HCT116 (cell line): ENCODE measurements around the gene CD1E. TPM values are rescaled to one million over a fixed set of nuclear protein-coding genes. Genes with fewer than 3 reads are reported as not detected.

ENCODE experiments used
- ATAC-seq: fragments of 200-7000 bp; cut with Tn5 transposase; 2 replicates; pipeline ENCODE4 v1.9.1; 2020; ENCODE audit warnings: mild to moderate bottlenecking, moderate library complexity
- BruUV-seq: library from RNA; stranded (reverse); fragments of 400-500 nt; replicated peaks from 2 replicates; lab custom pipeline; 2021; lab: Mats Ljungman, UMichigan
- CTCF ChIA-PET: fragments of 300-600 bp; sonication (Branson Sonifier 250); formaldehyde crosslinking; loops from one replicate; lab custom pipeline; 2021; ENCODE audit warnings: antibody characterized with exemption; lab: Charles Lee
- POLR2A ChIA-PET: fragments of 300-600, 350-600 bp; sonication (Branson Sonifier 250); formaldehyde crosslinking; loops from one replicate; lab custom pipeline; 2021; ENCODE audit warnings: antibody characterized with exemption; lab: Charles Lee
- RAD21 ChIA-PET, 2 experiments: fragments of 300-600 bp; sonication (Branson Sonifier 250); formaldehyde crosslinking; loops; one replicate each; lab custom pipeline; 2023; ENCODE audit warnings: low total read pairs in 2 of 2; ENCODE audit not compliant: uncharacterized antibody in 2 of 2, unreplicated experiment in 2 of 2, low non-redundant PET in 1 of 2; lab: Charles Lee
- DNase-seq: peaks from one replicate; pipeline ENCODE4 v3.0.0-alpha.2; 2010; ENCODE audit warnings: low read depth, low spot score
- H2AFZ ChIP-seq: fragments of 200-600 bp; shearing (Covaris generic), sonication (generic); 2 replicates; pipeline ENCODE4 v1.6.1; 2017; ENCODE audit warnings: low read depth, mixed run types, mixed read lengths, antibody characterized with exemption, low read length; ENCODE audit not compliant: poor library complexity, severe bottlenecking
- H3K27ac ChIP-seq: 2 replicates; pipeline ENCODE4 v1.5.1; 2012; ENCODE audit warnings: low read depth, low read length
- H3K27me3 ChIP-seq: fragments of 200-600 bp; sonication (generic); 2 replicates; pipeline ENCODE4 v1.6.1; 2016; ENCODE audit warnings: mixed run types, low read length, mixed read lengths; ENCODE audit not compliant: insufficient read depth
- H3K36me3 ChIP-seq, 2 experiments: fragments of 200-500 bp in 1 of 2; fragments of 200-600 bp in 1 of 2; sonication (Bioruptor generic) in 1 of 2; sonication (generic) in 1 of 2; 2 replicates each; pipeline versions ENCODE4 v1.5.1 to v1.6.1; 2014 to 2016; ENCODE audit warnings: low read length in 2 of 2, inconsistent platforms in 1 of 2, mixed read lengths in 1 of 2, mixed run types in 1 of 2; ENCODE audit not compliant: insufficient read depth in 2 of 2, control insufficient read depth in 1 of 2
- H3K4me1 ChIP-seq, 2 experiments: fragments of 200-600 bp in 1 of 2; sonication (generic) in 1 of 2; 2 replicates each; pipeline versions ENCODE4 v1.5.1 to v1.6.1; 2012 to 2017; ENCODE audit warnings: low read length in 2 of 2, inconsistent platforms in 1 of 2, mild to moderate bottlenecking in 1 of 2, mixed read lengths in 1 of 2, mixed run types in 1 of 2, moderate library complexity in 1 of 2; ENCODE audit not compliant: insufficient read depth in 2 of 2, control insufficient read depth in 1 of 2
- H3K4me2 ChIP-seq: fragments of 200-600 bp; sonication (generic); 2 replicates; pipeline ENCODE4 v1.6.1; 2017; ENCODE audit warnings: mixed run types, low read length, mixed read lengths
- H3K4me3 ChIP-seq, 2 experiments: fragments of 200-600 bp in 1 of 2; sonication (generic) in 1 of 2; replicated peaks in 1 of 2; 2 replicates each; pipeline ENCODE4 v1.5.1; 2011 to 2016; ENCODE audit warnings: low read length in 2 of 2, control low read depth in 1 of 2, low read depth in 1 of 2, mild to moderate bottlenecking in 1 of 2, mixed read lengths in 1 of 2, mixed run types in 1 of 2
- H3K79me2 ChIP-seq: fragments of 200-600 bp; sonication (generic); 2 replicates; pipeline ENCODE4 v1.6.1; 2017; ENCODE audit warnings: mild to moderate bottlenecking, mixed run types, low read length, moderate library complexity, mixed read lengths; ENCODE audit not compliant: insufficient read depth
- H3K9ac ChIP-seq: fragments of 200-600 bp; sonication (generic); 2 replicates; pipeline ENCODE4 v1.6.1; 2016; ENCODE audit warnings: low read length, mixed read lengths
- H3K9me2 ChIP-seq: fragments of 200-600 bp; sonication (generic), shearing (Covaris generic); 2 replicates; pipeline ENCODE4 v1.6.1; 2017; ENCODE audit warnings: mixed run types, mild to moderate bottlenecking, moderate library complexity; ENCODE audit not compliant: insufficient read depth
- H3K9me3 ChIP-seq, 2 experiments: fragments of 200-500 bp in 1 of 2; fragments of 200-600 bp in 1 of 2; sonication (Bioruptor generic) in 1 of 2; sonication (generic) in 1 of 2; 2 replicates each; pipeline ENCODE4 v1.6.1; 2014 to 2017; ENCODE audit warnings: low read length in 2 of 2, mixed read lengths in 2 of 2, inconsistent platforms in 1 of 2, low read depth in 1 of 2, mild to moderate bottlenecking in 1 of 2, mixed run types in 1 of 2, moderate library complexity in 1 of 2; ENCODE audit not compliant: control insufficient read depth in 1 of 2, insufficient read depth in 1 of 2
- H4K20me1 ChIP-seq: fragments of 200-600 bp; sonication (generic), shearing (Covaris generic); 2 replicates; pipeline ENCODE4 v1.6.1; 2017; ENCODE audit warnings: mixed run types, mild to moderate bottlenecking, moderate library complexity; ENCODE audit not compliant: insufficient read depth
- CTCF ChIP-seq, 3 experiments: fragments of 200-600 bp in 1 of 3; sonication (generic) in 1 of 3; IDR thresholded peaks in 2 of 3; conservative IDR thresholded peaks in 1 of 3; 2 replicates each; pipeline ENCODE4 v1.5.1; 2012 to 2017; ENCODE audit warnings: low read depth in 2 of 3, low read length in 2 of 3, antibody characterized with exemption in 1 of 3, borderline replicate concordance in 1 of 3, control low read depth in 1 of 3, mild to moderate bottlenecking in 1 of 3, mixed read lengths in 1 of 3, mixed run types in 1 of 3, moderate library complexity in 1 of 3; ENCODE audit not compliant: insufficient read depth in 1 of 3
- EGR1 ChIP-seq: IDR thresholded peaks from 2 replicates; pipeline ENCODE4 v1.6.1; 2012; ENCODE audit warnings: low read depth
- ELF1 ChIP-seq: IDR thresholded peaks from 2 replicates; pipeline ENCODE4 v1.6.1; 2012; ENCODE audit warnings: low read depth, borderline replicate concordance
- EZH2 ChIP-seq: fragments of 200-600 bp; sonication (generic); IDR thresholded peaks from 2 replicates; pipeline ENCODE4 v1.6.1; 2017; ENCODE audit warnings: antibody characterized with exemption, mixed run types
- MAX ChIP-seq: IDR thresholded peaks from 2 replicates; pipeline ENCODE4 v1.6.1; 2012
- POLR2AphosphoS5 ChIP-seq: IDR thresholded peaks from 2 replicates; pipeline ENCODE4 v1.6.1; 2011; ENCODE audit warnings: mild to moderate bottlenecking, low read depth, low read length, moderate library complexity
- RAD21 ChIP-seq: IDR thresholded peaks from 2 replicates; pipeline ENCODE4 v1.6.1; 2012; ENCODE audit warnings: low read depth, mild to moderate bottlenecking
- REST ChIP-seq: IDR thresholded peaks from 2 replicates; pipeline ENCODE4 v1.6.1; 2012; ENCODE audit warnings: low read depth
- SIN3A ChIP-seq: IDR thresholded peaks from 2 replicates; pipeline ENCODE4 v1.6.1; 2012; ENCODE audit warnings: low read depth
- TCF7L2 ChIP-seq: IDR thresholded peaks from 2 replicates; pipeline ENCODE4 v1.7.0; 2011; ENCODE audit warnings: borderline replicate concordance, inconsistent platforms; ENCODE audit not compliant: insufficient read depth, insufficient read length; ENCODE audit errors: extremely low read depth
- ZBTB33 ChIP-seq: IDR thresholded peaks from 2 replicates; pipeline ENCODE4 v1.6.1; 2011; ENCODE audit warnings: mild to moderate bottlenecking, low read length, moderate library complexity; ENCODE audit not compliant: insufficient replicate concordance; ENCODE audit errors: extremely low read depth
- intact Hi-C: fragments of 100-400 bp; cut with micrococcal nuclease; formaldehyde crosslinking; loops from 2 replicates; pipeline ENCODE4 v1.10.0; 2022
- total RNA-seq: library from RNA; stranded (reverse); gene quantifications from one replicate; pipeline ENCODE4 v1.2.1, GENCODE V29; 2021; ENCODE audit not compliant: unreplicated experiment

CD1E gene
- total RNA-seq, 1 experiment from 2014 or later: not detected

GRCh38 chr1:158323866-158324265, 29.8 kb upstream of the CD1E start:
- intact Hi-C loops: no loop called here
- no peak overlapping the region for H3K4me3 ChIP-seq

More at GRCh38 chr1:158323866-158324265, 29.8 kb upstream of the CD1E start:
- BruUV-seq: no TSS peak
- Histone ChIP-seq H3K9me3 (no peaks in the 10 kb centered on the region), H3K36me3 (no peaks in the 10 kb centered on the region), H3K27ac (no peak overlapping the region), H3K9me2 (no peaks in the 10 kb centered on the region), H3K27me3 (peaks cover 5% of the 10 kb centered on the region; the same call in 1 of the 2 replicates), H2AFZ (no peak overlapping the region), H3K79me2 (no peaks in the 10 kb centered on the region), H3K4me1 (no peaks in the 10 kb centered on the region), H3K9ac (no peak overlapping the region), H3K4me2 (no peak overlapping the region), H4K20me1 (no peaks in the 10 kb centered on the region)
- CTCF ChIA-PET: no interaction called here
- DNase-seq: no peak
- POLR2A ChIA-PET: no interaction called here
- TF ChIP-seq EGR1 (no peak), POLR2AphosphoS5 (no peak), ELF1 (no peak), MAX (no peak), REST (no peak), TCF7L2 (no peak), ZBTB33 (no peak), CTCF (IDR thresholded peaks at IDR 0.05 in 2 of 3, conservative IDR thresholded peaks at IDR 0.05 in 1 of 3; ENCODE audit: borderline replicate concordance in 1 of 3, insufficient read depth in 1 of 3, low read depth in 2 of 3, low read length in 2 of 3) (no peak), SIN3A (no peak), RAD21 (no peak), EZH2 (no peak)
- RAD21 ChIA-PET: no interaction called here
- ATAC-seq: no peak
